8988T (cell line): ENCODE results near the gene SDHAF2.
"Not testable (repeated sequence)": the region's sequence is repeated elsewhere in the genome, so short reads cannot be mapped to it uniquely, and the experiment has no call there.

ENCODE experiments used
- DNase-seq: peaks from one replicate; pipeline ENCODE4 v3.0.0; 2011

The SDHAF2 gene

DNA sequence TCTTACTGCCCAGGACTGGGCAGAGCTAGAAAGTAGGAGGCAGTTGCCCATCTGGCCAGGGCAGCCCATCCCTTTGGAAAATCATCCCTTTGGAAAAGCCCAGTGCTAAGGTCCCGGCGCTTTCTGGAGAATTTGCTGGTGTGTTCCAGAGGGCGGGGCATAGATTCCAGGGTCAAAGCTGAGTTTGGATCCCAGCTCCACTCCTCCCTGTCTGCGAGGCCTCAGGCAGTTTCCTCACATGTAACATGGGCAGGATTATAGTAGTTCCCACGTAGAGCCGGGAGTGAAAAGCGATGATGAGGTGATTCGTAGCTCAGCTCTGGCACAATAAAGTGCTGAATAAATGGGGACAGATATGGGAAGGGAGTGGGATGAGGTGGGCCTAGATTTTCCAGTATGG lies 47.2 kb downstream of the SDHAF2 start:
- DNase-seq = no peak

DNA sequence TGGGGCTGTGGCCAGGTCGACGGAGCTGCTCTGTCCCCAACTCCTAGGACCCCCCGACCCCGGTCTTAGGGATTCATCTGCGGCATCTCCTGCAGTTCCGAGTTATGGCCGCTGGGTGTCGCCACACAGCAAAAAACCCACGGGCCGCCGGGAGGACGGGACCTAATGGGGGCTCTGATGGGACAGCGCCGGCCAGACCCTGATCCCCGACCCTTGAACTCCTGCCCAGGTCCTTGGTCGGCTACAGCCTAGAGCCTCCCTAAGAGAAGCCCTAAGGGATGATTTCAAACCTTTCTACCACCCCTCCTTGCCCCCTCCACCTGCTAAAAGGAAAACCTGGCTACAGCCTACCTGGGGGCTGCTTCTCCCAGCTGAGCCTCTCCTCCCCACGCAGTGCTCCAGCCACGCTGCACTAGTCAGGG lies 47.8 kb downstream of the SDHAF2 start:
- no peak for DNase-seq

DNA sequence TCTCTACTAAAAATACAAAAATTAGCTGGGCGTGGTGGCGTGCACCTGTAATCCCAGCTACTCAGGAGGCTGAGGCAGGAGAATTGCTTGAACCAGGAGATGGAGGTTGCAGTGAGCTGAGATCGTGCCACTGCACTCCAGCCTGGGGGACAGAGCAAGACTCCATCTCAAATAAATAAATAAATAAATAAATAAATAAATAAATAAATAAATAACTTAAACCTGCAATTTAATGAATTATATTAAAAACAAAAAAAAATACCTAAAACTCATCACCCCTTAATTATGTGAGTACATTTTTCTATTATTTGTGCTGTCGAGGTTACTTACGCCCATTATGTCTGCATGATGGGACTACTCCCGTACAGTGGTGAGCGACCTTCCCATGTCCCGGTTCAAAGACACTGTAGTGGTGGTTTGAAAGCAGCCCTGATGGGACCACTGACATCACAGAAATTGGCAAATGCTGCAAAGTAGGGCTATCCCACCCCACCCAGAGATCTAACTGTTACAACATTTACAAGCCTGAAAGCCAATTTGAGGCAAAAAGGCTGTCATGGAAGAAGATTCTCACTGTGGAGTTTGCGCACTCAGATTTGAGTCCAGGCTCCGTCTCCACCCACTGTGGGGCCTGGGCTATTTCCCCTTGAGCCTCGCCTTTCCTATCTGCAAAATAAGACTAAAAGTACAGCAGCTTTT lies 49.6 kb downstream of the SDHAF2 start:
- DNase-seq = not testable (repeated sequence)

DNA sequence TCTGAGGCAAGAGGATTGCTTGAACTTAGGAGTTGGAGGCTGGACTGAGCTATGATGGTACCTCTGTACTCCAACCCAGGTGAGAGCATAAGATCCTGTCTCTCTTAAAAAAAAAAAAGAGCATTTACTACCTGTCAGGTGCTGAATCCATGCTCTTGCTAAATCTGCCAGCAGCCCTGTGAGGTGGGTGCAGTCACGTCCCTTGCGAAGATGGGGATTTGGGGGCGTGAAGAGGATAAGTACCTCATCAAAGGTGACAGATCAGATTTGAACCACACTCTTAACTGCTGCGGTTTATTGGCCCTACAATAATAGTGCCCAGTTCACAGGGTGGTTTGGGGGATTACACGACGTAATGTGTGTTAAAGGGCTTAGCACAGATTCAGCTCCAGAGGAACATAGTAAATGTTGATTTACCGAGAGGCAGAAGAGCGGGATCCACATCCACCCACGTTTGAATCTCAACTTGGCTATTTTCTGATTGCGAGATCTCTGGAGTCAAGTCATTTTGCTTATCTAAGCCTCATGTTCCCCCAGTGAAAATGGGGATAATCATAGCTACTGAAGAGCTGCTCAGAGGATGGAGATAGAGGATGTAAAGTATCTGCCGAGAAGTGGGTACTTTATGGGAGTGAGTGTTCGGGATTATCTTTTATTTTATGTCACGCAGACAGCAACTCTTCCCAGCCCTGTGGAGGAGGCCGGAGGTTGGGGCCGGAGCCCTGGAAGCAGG lies 50.5 kb downstream of the SDHAF2 start:
- DNase-seq = no peak

DNA sequence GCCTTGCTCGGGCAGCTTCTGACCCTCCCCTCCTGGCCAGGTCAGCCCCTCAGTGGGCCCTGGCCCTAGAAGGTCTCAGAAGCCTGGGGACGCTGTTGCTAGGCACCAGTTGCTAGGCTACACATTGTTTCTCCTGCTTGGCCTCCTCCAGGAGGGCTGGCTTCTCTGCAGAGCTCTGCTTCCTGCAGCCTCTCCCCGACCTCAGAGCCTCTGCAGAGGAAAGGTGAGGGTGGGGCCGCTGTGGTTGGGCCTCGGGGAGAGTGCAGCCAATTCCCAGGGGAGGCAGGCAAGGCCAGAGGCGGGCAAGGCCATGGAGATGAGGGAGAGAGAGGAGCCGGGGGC lies 51.0 kb downstream of the SDHAF2 start:
- no peak for DNase-seq

DNA sequence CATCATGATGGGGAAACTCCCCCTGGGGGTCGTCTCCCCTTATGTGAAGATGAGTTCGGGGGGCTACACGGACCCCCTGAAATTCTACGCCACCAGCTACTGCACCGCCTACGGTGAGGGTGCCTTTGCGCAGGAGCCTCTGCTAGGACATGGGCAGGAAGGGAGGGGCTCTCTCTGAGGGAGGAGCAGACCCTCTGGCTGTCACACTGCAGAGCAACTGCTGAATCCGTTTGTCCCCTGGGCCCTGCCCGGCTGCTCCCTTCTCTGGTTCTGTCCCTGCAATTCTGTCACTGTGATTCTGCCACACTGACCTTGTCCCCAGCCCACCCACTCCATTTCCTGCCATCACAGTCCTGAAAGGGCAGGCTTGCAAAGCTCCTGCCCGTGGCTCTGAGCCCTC lies 51.9 kb downstream of the SDHAF2 start:
- no peak for DNase-seq

DNA sequence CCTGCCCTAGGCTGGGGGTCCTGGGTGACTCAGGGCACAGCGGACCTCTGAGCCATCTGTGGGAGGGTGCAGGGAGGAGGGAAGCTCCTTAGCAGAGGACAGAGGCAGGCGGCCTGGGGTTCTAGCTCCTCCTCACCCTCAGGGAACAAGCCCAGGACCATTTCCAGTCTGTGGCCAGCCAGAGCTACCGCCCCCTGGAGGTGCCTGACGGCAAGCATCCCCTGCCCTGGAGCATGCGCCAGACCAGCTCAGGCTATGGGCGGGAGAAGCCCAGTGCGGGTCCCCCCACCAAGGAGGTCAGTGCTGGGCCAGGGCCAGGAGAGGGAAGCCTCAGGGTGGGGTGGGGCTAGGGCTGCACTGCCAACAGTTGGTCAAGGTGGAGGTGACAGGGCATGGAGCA lies 52.6 kb downstream of the SDHAF2 start:
- peak; percentile 95 for DNase-seq

DNA sequence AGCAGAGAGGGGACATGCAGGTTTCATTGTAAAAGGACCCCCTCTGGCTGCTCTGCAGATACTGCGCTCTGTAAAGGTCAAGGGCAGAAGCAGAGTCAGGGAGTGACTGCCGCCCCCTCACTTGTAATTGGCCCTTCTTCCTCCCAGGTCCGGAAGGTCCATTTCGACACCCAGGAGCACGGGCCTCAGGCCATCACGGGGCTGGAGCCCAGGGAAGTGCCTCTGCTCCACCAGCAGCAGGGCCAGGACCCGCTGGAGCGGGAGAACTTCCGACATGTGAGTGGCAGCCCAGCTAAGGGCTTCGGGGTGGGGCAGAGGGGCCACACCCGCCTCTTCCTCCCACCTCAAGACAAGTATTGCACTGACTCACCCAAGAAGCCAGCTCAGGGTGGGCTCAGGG lies 54.6 kb downstream of the SDHAF2 start:
- DNase-seq = no peak

DNA sequence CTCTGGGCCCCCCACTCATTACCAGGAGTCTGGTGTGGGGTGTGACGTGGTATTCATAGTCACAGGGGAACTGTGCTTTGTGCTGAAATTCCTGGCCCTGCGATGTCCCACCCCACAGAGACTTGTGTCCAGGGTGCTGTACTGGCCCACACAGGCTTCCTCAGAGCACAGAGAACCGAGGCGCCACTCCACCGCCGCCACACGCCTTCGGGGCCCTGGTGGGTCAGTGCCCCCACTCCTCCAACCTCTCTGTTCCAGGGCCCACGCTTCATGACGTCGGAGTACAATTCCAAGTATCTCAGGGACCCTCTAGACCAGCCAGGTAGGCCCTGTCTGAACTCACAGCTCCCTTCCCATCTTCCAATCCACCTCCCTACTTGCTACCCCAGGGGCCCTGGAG lies 55.2 kb downstream of the SDHAF2 start:
- no peak for DNase-seq

DNA sequence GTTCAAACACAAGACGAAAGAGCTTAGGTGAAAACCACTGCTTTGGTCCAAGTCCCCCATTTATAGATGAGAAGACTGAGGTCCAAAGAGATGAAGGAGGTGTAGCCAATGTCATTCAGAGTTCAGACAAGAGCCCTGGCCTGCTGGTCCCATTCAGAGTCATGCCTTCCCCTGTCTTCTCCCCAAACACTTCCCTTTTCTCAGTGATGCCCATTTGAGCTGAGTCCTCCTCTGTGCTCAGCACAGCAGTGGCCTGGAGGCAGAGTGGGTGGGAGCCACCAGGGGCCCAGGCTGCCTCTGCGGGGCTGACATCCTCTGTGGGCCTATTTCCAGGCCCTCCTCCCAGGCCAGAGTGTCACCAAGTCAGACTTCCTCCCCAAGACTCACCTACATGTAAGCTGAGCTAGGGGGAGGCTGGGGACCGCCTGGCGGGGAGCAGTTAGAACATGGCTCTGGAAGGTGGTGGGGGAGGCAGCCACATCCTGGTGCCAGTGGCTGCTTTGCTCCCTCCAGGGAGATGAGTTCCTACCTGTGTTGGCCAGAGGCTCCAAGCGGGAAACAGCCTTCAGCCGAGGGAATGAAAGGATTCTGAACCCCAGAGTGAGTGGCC lies 56.2 kb downstream of the SDHAF2 start:
- peak; percentile 12 for DNase-seq

DNA sequence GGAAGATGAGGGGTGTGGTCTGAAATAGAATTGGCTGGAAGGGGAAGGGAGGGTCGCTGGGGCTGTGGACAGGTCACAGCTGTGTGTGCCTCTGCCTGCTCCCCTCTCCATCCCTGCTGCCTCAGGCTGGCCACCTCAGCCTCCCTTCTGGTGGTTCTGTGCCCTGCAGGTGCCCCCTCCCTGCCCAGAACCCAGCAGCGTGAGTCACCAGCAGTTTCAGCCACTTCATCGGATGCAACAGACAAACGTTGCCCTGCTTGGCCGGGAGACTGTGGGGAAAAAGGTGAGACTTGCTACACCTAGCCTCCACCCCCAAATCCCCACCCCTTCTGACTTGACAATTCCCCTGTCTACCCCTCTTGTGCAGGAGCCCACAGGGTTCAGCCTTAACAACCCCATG lies 56.9 kb downstream of the SDHAF2 start:
- no peak for DNase-seq

DNA sequence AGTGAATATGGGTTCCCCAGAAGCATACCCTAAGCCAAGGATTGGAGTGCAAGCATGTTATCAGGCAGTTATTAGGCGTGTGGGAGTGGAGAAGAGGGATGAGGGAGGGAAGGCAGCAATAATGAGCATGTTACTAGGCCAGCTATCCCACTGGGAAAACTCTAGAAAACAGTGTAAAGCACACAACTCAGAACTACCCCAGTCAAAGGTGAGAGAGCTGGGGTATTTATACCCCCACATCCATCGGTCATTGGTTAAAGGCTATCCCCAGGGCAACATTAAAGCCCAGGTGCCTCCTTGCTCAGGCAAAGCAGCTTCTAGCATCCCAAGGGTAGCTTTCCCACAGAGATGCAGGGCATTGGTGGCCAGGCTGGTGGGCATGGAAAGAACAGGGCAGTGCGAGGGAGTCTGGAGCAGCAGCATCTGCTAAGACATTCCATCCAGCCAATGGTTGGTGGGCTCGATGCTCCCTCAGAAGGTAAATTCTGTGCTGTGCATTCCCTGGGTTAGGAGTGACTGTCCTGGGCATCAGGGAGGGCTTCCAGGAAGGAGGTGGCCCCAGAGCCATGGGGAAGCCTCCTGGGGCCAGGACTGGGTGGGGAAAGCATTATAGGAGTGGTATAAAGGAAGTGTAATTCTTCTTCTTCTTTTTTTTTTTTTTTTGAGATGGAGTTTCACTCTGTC lies 57.6 kb downstream of the SDHAF2 start:
- DNase-seq = peak; percentile 11

DNA sequence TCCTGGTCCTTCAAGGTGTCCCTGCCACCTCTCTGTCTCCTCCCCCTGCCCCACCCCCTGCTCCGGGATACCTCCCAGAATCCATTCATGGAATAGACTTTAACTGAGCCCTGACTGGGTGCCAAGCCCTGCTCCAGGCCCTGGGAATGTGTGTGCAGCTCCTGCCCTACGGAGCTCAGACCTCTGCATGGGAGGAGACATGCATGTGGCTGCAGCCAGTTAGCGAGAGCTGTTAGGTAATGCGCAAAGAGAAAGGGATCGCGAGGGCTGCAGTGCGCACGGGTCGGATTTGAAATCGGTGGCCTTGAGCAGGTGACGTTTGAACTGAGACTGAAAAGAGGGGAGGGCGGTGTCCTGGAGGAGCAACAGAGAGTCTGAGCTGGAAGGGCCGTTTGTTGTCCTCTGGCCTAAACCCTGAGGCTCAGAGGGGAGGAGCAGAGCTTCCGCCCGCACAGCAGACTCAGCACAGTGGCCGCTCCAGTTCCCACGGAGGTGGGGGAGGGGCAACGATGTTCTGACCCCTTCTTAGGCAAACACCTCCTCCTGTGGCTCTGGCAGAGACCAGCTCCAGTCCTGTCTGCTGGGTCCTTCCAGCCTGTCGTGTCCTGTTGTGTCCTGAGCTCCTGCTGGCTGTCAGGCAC lies 58.8 kb downstream of the SDHAF2 start:
- DNase-seq = peak; percentile 29

DNA sequence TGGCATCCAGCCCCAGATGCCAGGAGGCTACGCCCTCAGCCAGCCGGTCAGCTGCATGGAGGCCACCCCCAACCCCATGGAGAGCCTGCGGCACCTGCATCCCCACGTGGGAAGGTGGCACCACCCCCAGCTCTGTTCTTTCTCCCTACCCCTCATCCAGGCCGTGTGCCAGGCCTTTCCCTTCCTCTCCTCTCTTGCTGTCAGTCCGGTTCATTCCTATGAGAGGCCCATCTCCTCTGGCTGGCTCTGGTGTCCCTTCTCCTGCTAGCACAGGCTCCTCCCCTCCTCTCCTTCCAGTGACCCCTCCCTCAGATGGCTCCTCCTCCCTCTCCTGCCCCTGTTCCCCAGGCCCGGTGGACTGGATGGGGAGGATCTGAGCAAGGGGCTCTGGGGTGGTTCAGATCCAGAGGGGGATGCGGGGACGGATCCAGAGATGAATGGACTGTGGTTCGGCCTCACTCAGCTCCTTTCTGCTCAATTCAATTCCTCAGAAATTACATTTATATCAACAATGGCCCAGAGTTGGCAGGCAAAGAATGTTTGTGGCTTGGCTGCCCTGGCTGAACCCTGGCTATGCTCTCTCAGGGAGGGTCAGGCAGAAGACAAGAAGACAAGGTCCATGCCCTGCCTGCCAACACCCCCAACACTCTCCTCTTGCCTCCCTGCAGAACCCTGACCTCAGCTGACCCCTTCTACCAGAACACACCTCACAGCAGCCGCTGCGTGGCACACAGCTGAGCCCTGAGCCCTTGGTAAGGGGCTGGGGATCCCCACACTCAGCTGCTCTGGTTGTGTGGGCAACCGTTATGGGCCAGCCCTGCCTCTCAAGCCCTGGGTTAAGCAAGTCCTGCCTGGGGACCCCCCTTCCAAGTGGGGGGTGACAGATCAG lies 60.2 kb downstream of the SDHAF2 start:
- peak; percentile 45 for DNase-seq

DNA sequence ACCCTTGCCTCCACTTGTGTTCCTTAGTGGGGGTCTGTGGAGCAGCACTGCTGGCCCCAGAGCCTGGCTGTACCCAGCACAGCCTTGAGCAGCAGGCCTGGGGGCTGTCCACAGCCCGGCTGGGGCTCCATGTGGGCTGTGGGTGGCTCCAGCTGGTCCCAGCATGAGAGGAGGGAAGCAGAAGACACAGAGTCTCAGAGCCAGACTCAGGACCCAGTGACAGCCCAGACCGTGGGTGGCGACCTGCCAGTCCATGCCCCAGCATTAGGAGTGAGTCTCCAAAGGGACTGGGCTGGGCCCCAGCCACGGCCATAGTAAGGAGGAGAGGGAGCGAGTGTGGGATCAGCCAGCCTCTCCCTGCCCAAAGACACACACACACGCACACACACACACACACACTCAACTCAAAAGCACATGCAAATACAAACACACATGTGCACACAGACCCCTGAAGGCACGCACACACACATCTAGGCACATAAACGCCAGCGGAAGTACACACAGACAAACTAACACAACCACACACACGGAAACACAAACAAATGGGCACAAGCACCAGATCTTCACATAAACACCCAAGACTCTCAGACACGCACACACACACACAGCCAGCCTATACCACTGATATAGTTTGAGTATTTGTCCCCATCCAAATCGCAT lies 61.9 kb downstream of the SDHAF2 start:
- peak; percentile 20 for DNase-seq

DNA sequence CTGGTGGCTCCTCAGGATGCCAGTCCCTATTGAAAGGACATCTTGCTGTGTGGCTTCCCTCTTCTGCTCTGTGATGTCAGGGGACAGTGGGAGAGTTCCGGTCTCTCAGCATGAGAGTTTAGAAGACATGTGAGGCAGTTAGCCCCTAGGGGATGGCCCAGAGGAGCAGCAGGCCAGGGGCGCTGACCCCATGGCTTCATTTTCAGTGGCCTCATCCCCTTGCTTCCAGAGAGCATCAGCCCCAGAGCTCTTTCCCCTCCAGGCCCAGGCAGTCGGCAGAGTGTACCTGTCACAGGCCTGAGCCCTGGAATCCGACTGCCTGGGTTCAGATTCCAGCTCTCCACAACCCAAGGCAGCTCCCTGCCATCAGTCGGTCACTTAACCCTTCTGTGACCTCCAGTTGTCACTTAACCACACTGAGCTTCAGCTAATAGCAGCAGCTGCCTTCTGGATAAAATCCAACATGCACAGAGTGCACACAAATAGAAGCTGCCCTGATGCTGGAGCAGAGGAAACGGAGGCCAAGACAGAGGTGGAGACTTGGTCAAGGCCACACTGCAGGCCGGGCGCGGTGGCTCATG lies 64.5 kb downstream of the SDHAF2 start:
- no peak for DNase-seq

DNA sequence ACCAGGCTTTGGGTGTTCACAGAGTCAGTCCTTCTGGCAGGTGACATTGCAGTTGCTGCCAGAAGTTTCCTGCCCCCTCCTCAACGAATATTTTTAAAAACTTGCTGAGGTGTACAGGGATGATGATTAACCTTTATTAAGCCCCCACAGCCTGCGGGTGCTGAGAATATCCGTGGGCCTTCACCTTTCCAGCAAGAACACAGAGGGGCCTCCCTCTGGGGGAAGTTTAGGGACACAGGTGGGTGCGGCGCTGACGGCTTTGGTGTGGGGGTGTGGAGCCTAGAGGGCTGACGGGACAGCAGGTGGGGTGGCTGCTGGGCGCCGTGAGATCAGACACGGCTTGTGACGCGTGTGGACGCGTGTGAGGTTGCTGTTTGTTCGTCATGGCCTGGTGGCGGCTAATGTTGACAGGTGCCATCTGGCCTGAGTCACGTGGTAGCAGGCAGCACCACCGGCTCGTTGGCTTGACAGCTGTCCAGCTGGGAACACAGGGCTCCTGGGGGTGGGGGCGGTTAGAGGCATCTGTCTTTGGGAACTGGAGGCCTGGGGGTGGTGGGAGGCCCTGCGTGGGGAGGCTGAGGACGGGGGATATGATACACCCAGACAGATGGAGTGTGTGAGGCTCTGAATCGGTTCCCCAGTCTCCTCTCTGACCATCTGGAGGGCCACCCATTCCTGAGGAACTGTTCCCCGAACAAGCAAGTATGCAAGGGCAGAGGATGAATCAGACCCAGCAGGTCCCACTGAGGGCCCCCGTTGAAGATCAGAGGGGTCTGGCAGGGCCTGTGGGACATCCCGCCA lies 66.1 kb downstream of the SDHAF2 start:
- no peak for DNase-seq
